Keratinocyte (primary cell): ENCODE measurements around the gene PIK3CD.

Experiments used
- CTCF ChIP-seq, 3 experiments: IDR thresholded peaks in 1 of 3; conservative IDR thresholded peaks in 1 of 3; optimal IDR thresholded peaks in 1 of 3; 2 replicates in 2 of 3; 3 replicates in 1 of 3; pipeline versions ENCODE3 to v1.5.1; 2011; ENCODE audit warnings: low read length in 3 of 3, mild to moderate bottlenecking in 3 of 3, moderate library complexity in 2 of 3, control low read depth in 1 of 3, inconsistent platforms in 1 of 3; ENCODE audit not compliant: insufficient read depth in 2 of 3; ENCODE audit errors: extremely low read depth in 1 of 3
- EZH2 ChIP-seq: IDR thresholded peaks from one replicate; pipeline ENCODE4 v1.6.1; 2012; ENCODE audit warnings: inconsistent platforms, mild to moderate bottlenecking, low read length, moderate library complexity

- TF ChIP-seq CTCF (optimal IDR thresholded peaks at IDR 0.05 in 1 of 3, IDR thresholded peaks at IDR 0.05 in 1 of 3, conservative IDR thresholded peaks at IDR 0.05 in 1 of 3; ENCODE audit: extremely low read depth in 1 of 3, insufficient read depth in 2 of 3, low read length in 3 of 3) (no peak), EZH2 (no peak)
Measured at GRCh38 chr1:9736241-9736640, 84.7 kb downstream of the PIK3CD start.
